Testis (tissue), 3 donors: ENCODE results near the gene MMP17. TPM values are rescaled to one million over a fixed set of nuclear protein-coding genes. Genes with fewer than 3 reads are reported as not detected.
"Not testable (repeated sequence)": the region's sequence is repeated elsewhere in the genome, so short reads cannot be mapped to it uniquely, and the experiment has no call there.

Experiments used
- DNase-seq: peaks from one replicate; pipeline ENCODE4 v3.0.0-alpha.2; 2019
- H3K27ac ChIP-seq, 2 donors: fragments of 200-600 bp; sonication (generic); one replicate each; pipeline ENCODE4 v1.5.1; 2019
- H3K27me3 ChIP-seq: fragments of 200-600 bp; sonication (generic); one replicate; pipeline ENCODE4 v1.5.1; 2019
- H3K36me3 ChIP-seq: fragments of 200-600 bp; sonication (generic); one replicate; pipeline ENCODE4 v1.5.1; 2017; ENCODE audit warnings: low read depth; ENCODE audit errors: missing control alignments
- H3K4me1 ChIP-seq: fragments of 200-600 bp; sonication (generic); one replicate; pipeline ENCODE4 v1.5.1; 2019
- H3K4me3 ChIP-seq, 2 donors: fragments of 200-600 bp; sonication (generic); one replicate each; pipeline ENCODE4 v1.5.1; 2017 to 2019
- H3K9me3 ChIP-seq: fragments of 200-600 bp; sonication (generic); one replicate; pipeline ENCODE4 v1.5.1; 2017
- POLR2A ChIP-seq: fragments of 450-650 bp; IDR thresholded peaks from one replicate; pipeline ENCODE4 v1.6.1; 2017; ENCODE audit warnings: antibody characterized with exemption, mild to moderate bottlenecking, moderate library complexity
- WGBS, 2 donors: methylation state at CpG; one replicate each; pipeline ENCODE4 v1.1.5; 2018; 5-methylcytosine and 5-hydroxymethylcytosine counted together
- intact Hi-C: fragments of 100-400 bp; cut with DNase I; formaldehyde crosslinking; loops from one replicate; pipeline ENCODE4 v1.15.1; 2023; ENCODE audit warnings: low total_unique reads
- polyA plus RNA-seq: library from polyadenylated mRNA; stranded (reverse); fragments of 350-450 nt; fragmentation: Illumina TruSeq; extraction: RNeasy Lipid Tissue Mini Kit (QIAGEN cat#74804); gene quantifications from one replicate; pipeline ENCODE4 v1.2.3, GENCODE V29; 2014; ENCODE audit warnings: low read depth, low replicate concordance; ENCODE audit not compliant: insufficient read depth
- total RNA-seq, 2 donors: library from RNA; depleted of rRNA; stranded (reverse); fragments of >200 nt; gene quantifications; one replicate each; pipeline ENCODE4 v1.2.3, GENCODE V29; 2016
- TF ChIP-seq, protein P1 (sequence below), 3 experiments: fragments of 450-650 bp in 2 of 3; fragments of 200-600 bp in 1 of 3; sonication (generic) in 1 of 3; IDR thresholded peaks; one replicate each; pipeline ENCODE4 v1.5.1; 2016 to 2019; ENCODE audit warnings: antibody characterized with exemption in 3 of 3, mild to moderate bottlenecking in 2 of 3, moderate library complexity in 1 of 3

Gene MMP17
- total and polyA plus RNA-seq, 3 donors from 2014 or later: 13.2 to 23.3 (median 16.1) TPM

DNA sequence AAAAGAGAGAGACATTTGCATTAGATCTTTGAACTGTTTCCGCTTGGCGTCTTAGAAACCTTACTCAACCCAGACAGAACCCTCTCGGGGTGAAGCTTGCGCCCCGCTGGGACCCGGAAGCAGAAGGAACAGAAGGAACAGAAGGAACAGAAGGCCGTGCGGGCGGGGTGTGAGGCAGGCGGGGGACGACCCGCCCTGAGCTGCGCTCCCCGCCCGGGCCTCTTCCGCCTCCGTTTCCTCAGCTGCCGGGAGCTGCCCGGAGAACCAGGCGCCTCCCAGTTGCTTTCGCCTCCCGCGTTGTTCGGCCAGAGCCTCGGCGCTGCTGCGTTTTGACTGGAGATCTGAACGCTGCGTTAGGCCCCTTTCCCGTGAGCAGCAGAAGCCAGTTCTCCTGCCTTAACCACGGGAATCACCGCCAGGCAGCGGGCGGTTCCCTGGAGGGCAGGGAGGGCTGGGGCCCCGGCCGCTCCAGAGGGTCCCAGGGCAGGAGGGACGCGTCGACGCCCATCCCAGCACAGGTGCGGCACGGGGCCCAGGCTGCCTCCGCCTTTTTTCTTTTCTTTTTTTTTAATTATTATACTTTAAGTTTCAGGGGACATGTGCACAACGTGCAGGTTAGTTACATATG, 19.3 kb upstream of the MMP17 start:
- no peak for DNase-seq
- Histone ChIP-seq H3K4me1 (no peaks in the 10 kb centered on the region), H3K4me3 (peak overlapping the region; percentile 15 to 32), H3K27me3 (no peaks in the 10 kb centered on the region), H3K36me3 (no peaks in the 10 kb centered on the region), H3K27ac (no peak overlapping the region), H3K9me3 (no peaks in the 10 kb centered on the region)
- WGBS, 2 donors: 57 to 67% methylated on average over 17 to 44 of the region's 44 CpGs
- TF ChIP-seq, protein P1, sequence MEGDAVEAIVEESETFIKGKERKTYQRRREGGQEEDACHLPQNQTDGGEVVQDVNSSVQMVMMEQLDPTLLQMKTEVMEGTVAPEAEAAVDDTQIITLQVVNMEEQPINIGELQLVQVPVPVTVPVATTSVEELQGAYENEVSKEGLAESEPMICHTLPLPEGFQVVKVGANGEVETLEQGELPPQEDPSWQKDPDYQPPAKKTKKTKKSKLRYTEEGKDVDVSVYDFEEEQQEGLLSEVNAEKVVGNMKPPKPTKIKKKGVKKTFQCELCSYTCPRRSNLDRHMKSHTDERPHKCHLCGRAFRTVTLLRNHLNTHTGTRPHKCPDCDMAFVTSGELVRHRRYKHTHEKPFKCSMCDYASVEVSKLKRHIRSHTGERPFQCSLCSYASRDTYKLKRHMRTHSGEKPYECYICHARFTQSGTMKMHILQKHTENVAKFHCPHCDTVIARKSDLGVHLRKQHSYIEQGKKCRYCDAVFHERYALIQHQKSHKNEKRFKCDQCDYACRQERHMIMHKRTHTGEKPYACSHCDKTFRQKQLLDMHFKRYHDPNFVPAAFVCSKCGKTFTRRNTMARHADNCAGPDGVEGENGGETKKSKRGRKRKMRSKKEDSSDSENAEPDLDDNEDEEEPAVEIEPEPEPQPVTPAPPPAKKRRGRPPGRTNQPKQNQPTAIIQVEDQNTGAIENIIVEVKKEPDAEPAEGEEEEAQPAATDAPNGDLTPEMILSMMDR (IDR thresholded peaks at IDR 0.05): no peak
- TF ChIP-seq POLR2A: no peak
- intact Hi-C loops: no loop called here

- H3K27ac ChIP-seq, H3K9me3 ChIP-seq, H3K4me1 ChIP-seq, DNase-seq, intact Hi-C loops, H3K36me3 ChIP-seq, H3K27me3 ChIP-seq, H3K4me3 ChIP-seq: not testable (repeated sequence)
- 92 to 94% methylated on average over 8 to 9 of the region's 9 CpGs for WGBS, 2 donors
Measured at GRCh38 chr12:131809476-131810254, 18.5 kb upstream of the MMP17 start.

DNA sequence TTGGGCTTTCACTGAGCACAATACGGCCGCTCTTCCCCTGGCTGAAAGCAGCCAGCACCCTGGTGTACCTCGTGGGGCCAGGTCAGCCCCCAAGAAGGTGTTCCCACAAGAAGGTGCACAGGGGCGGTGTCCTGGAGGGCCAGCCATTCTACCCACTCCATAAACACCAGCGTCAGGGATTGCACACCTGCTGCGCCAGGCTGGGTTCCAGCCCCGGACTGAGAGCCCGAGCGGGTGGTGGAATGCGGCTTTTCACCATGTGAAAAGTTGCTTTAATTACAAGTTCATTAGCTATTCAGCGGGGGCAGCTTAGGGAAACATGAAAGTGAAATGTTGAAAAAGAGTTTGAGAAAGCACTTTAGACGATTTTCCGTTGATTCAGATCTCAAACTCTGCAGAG, 17.5 kb upstream of the MMP17 start:
- no peak overlapping the region for H3K4me3 ChIP-seq
- DNase-seq: no peak
- H3K4me1 ChIP-seq: no peaks in the 10 kb centered on the region
- no peak overlapping the region for H3K27ac ChIP-seq
- no peaks in the 10 kb centered on the region for H3K36me3 ChIP-seq
- 77 to 90% methylated on average over 13 of the region's 13 CpGs for WGBS, 2 donors
- no peak for TF ChIP-seq POLR2A
- TF ChIP-seq, protein P1 (IDR thresholded peaks at IDR 0.05): no peak
- intact Hi-C loops: no loop called here
- H3K27me3 ChIP-seq: no peaks in the 10 kb centered on the region
- H3K9me3 ChIP-seq: no peaks in the 10 kb centered on the region

GRCh38 chr12:131815131-131815530, 13.1 kb upstream of the MMP17 start:
- intact Hi-C loops: no loop called here
- DNase-seq: no peak
- Histone ChIP-seq H3K36me3 (no peaks in the 10 kb centered on the region), H3K27me3 (no peaks in the 10 kb centered on the region), H3K4me1 (no peaks in the 10 kb centered on the region), H3K9me3 (no peaks in the 10 kb centered on the region), H3K4me3 (no peak overlapping the region), H3K27ac (no peak overlapping the region)
- 71 to 72% methylated on average over 7 of the region's 7 CpGs for WGBS, 2 donors
- TF ChIP-seq, protein P1 (IDR thresholded peaks at IDR 0.05): no peak
- no peak for TF ChIP-seq POLR2A

GRCh38 chr12:131816495-131816894, 11.7 kb upstream of the MMP17 start:
- 58 to 67% methylated on average over 5 of the region's 5 CpGs for WGBS, 2 donors
- DNase-seq: no peak
- H3K9me3 ChIP-seq: no peaks in the 10 kb centered on the region
- TF ChIP-seq, protein P1 (IDR thresholded peaks at IDR 0.05): no peak
- TF ChIP-seq POLR2A: no peak
- H3K4me1 ChIP-seq: no peaks in the 10 kb centered on the region
- no peak overlapping the region for H3K27ac ChIP-seq
- H3K27me3 ChIP-seq: no peaks in the 10 kb centered on the region
- intact Hi-C loops: no loop called here
- no peaks in the 10 kb centered on the region for H3K36me3 ChIP-seq
- no peak overlapping the region for H3K4me3 ChIP-seq
